Activated CD8-positive, alpha-beta memory T cell treated with anti-CD3 and anti-CD28 coated beads, Interleukin-2, amount 50 U/mL, for 1 hour (primary cell): Measurements from ENCODE around the gene STAMBP.
"Not testable (repeated sequence)": the region's sequence is repeated elsewhere in the genome, so short reads cannot be mapped to it uniquely, and the experiment has no call there.

Experiments used
- DNase-seq: peaks from one replicate; pipeline ENCODE4 v3.0.0-alpha.2; 2020; ENCODE audit errors: extremely low read depth

STAMBP gene

GRCh38 chr2:73837847-73838585, 9.3 kb downstream of the STAMBP start:
- DNase-seq: no peak

- no peak for DNase-seq
Observed at GRCh38 chr2:73838889-73839534, 10.3 kb downstream of the STAMBP start.

GRCh38 chr2:73839653-73840411, 11.1 kb downstream of the STAMBP start:
- no peak for DNase-seq

- no peak for DNase-seq
Observed at GRCh38 chr2:73841912-73842738, 13.4 kb downstream of the STAMBP start.

GRCh38 chr2:73842739-73843019, 13.9 kb downstream of the STAMBP start:
- no peak for DNase-seq

GRCh38 chr2:73844087-73844486, 15.3 kb downstream of the STAMBP start:
- DNase-seq: no peak

- DNase-seq: no peak
Observed at GRCh38 chr2:73850009-73850408, 21.2 kb downstream of the STAMBP start.

- DNase-seq: no peak
Observed at GRCh38 chr2:73851274-73851673, 22.5 kb downstream of the STAMBP start.

- no peak for DNase-seq
Observed at GRCh38 chr2:73852020-73852419, 23.3 kb downstream of the STAMBP start.

- no peak for DNase-seq
Observed at GRCh38 chr2:73855526-73855925, 26.8 kb downstream of the STAMBP start.

GRCh38 chr2:73856214-73856613, 27.5 kb downstream of the STAMBP start:
- DNase-seq: no peak

- DNase-seq: no peak
Observed at GRCh38 chr2:73859721-73860586, 31.2 kb downstream of the STAMBP start.

- DNase-seq: no peak
Observed at GRCh38 chr2:73862987-73863386, 34.2 kb downstream of the STAMBP start.

- DNase-seq: no peak
Observed at GRCh38 chr2:73868204-73868978, 39.6 kb downstream of the STAMBP start.

GRCh38 chr2:73870084-73870483, 41.3 kb downstream of the STAMBP start:
- DNase-seq: no peak

- no peak for DNase-seq
Observed at GRCh38 chr2:73877071-73877802, 48.5 kb downstream of the STAMBP start.

- not testable (repeated sequence) for DNase-seq
Observed at GRCh38 chr2:73877984-73878383, 49.2 kb downstream of the STAMBP start.

- no peak for DNase-seq
Observed at GRCh38 chr2:73885406-73885805, 56.6 kb downstream of the STAMBP start.

GRCh38 chr2:73886357-73886756, 57.6 kb downstream of the STAMBP start:
- DNase-seq: no peak
